ENCODE results near the gene RERE.

GRCh38 chr1:8398086-8398485 lies 419.4 kb downstream of the RERE start:
- no peak for TF ChIP-seq CTCF (IDR thresholded peaks at IDR 0.05; ENCODE audit: borderline replicate concordance, extremely low read depth, low read length, poor library complexity, severe bottlenecking)
- TF ChIP-seq EZH2 (IDR thresholded peaks at IDR 0.05; ENCODE audit: borderline replicate concordance, low read depth, low read length, severe bottlenecking) = no peak
